GM10248 (cell line): ENCODE results near the gene LYL1.

Source experiments
- CTCF ChIA-PET: fragments of 300-600 bp; sonication (Branson Sonifier 250); formaldehyde crosslinking; extraction: SDS; loops from one replicate; lab custom pipeline; 2021; ENCODE audit warnings: antibody characterized with exemption; lab: Yijun Ruan, JAX
- POLR2A ChIA-PET: fragments of 350-650 bp; sonication (Branson Sonifier 250); formaldehyde crosslinking; extraction: SDS; loops from one replicate; lab custom pipeline; 2020; ENCODE audit warnings: antibody characterized with exemption; lab: Yijun Ruan, JAX
- DNase-seq: peaks from one replicate; pipeline ENCODE4 v3.0.0; 2012; ENCODE audit errors: extremely low spot score
- CTCF ChIP-seq: IDR thresholded peaks from 2 replicates; pipeline ENCODE4 v1.5.1; 2012; ENCODE audit warnings: mild to moderate bottlenecking, low read depth; ENCODE audit errors: extremely low read depth, missing control alignments, control extremely low read depth

Gene LYL1

GRCh38 chr19:13077240-13077639 is 25.4 kb downstream of the LYL1 start:
- POLR2A ChIA-PET, result no interaction called here
- TF ChIP-seq CTCF, result no peak
- CTCF ChIA-PET, result interaction anchor here (0.7 to 10.8 kb wide), 4 partner anchors 16 to 112 kb away, joined by 3 to 102 read pairs (median 7); no protein-coding TSS in a partner anchor
- no peak for DNase-seq

- ChIA-PET POLR2A (no interaction called here), CTCF (interaction anchor here (1.3 to 10.8 kb wide), 3 partner anchors 16 to 111 kb away, joined by 6 to 102 read pairs (median 8); no protein-coding TSS in a partner anchor)
- DNase-seq, result no peak
- no peak for TF ChIP-seq CTCF
These were observed 25.9 kb downstream of the LYL1 start for GRCh38 chr19:13076787-13077186.

DNA sequence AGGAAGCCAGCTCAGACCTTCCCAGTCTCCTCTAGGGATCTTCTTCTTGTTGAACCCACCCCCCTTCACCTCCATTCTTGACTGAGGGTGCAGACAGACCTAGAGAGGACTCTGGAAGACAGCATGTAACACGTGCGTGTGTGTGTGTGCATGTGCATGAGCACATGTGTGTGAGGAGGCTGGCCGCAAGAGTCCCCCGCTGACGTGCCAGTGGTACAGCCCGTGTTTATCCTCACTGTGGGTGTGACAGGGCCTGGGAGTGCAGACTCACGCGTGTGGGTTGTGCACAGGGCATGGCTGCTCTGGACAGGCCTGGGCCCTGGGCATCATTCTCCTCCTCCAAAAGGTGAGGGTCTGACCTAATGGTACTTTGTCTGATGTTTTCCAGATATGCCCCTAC is 26.3 kb downstream of the LYL1 start:
- no peak for DNase-seq
- no peak for TF ChIP-seq CTCF
- CTCF ChIA-PET, result interaction anchor here (1.3 to 10.8 kb wide), 3 partner anchors 16 to 111 kb away, joined by 6 to 102 read pairs (median 8); no protein-coding TSS in a partner anchor
- POLR2A ChIA-PET, result no interaction called here

DNA sequence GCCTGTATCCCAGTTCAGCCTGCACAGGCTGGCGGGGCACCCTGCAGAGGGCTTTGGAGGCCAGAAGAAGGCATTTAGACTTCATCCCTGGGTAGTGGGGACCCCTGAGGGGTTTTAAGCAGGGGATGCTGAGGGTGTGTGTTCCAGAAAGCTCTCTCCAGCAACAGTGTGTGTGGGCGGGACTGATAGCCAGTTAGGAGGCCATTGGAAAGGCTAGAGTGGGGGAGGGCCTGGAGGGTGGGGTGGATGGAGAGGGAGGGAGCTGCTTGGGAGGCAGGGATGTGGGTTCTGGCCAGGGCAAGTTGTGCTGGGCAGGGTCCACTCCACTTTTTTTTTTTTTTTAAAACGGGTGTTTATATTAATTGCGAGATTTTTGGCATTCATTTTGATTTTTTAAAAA is 28.3 kb downstream of the LYL1 start:
- ChIA-PET CTCF (interaction anchor here (1.3 to 10.8 kb wide), 4 partner anchors 10 to 109 kb away, joined by 3 to 102 read pairs (median 28); no protein-coding TSS in a partner anchor), POLR2A (interaction anchor here (0.6 kb wide), 1 partner anchor 280 kb away, joined by 5 read pairs; no protein-coding TSS in a partner anchor)
- TF ChIP-seq CTCF, result no peak
- DNase-seq, result no peak

- POLR2A ChIA-PET, result no interaction called here
- TF ChIP-seq CTCF, result no peak
- DNase-seq, result no peak
- CTCF ChIA-PET, result interaction anchor here (0.9 to 10.8 kb wide), 6 partner anchors 9 to 300 kb away, joined by 3 to 102 read pairs (median 8); no protein-coding TSS in a partner anchor
These were observed 29.4 kb downstream of the LYL1 start for GRCh38 chr19:13073263-13073662.

- TF ChIP-seq CTCF, result no peak
- CTCF ChIA-PET, result interaction anchor here (1.0 to 10.8 kb wide), 5 partner anchors 12 to 107 kb away, joined by 4 to 102 read pairs (median 12); no protein-coding TSS in a partner anchor
- no peak for DNase-seq
- POLR2A ChIA-PET, result no interaction called here
These were observed 30.3 kb downstream of the LYL1 start for GRCh38 chr19:13072188-13072908.
